HG03342 (cell line): Measurements from ENCODE around the gene USP22.

Source experiments
- ATAC-seq: cut with Tn5 transposase; IDR thresholded peaks from one replicate; pipeline ENCODE4 v1.9.1; 2021; ENCODE audit warnings: mild to moderate bottlenecking, moderate library complexity; ENCODE audit not compliant: unreplicated experiment

Gene USP22

GRCh38 chr17:21024024-21024423 is 18.8 kb downstream of the USP22 start:
- ATAC-seq, result no peak

GRCh38 chr17:21021208-21021803 is 21.5 kb downstream of the USP22 start:
- no peak for ATAC-seq

- ATAC-seq, result no peak
These were observed 22.2 kb downstream of the USP22 start for GRCh38 chr17:21020622-21021021.

GRCh38 chr17:21019976-21020586 is 22.7 kb downstream of the USP22 start:
- peak; percentile 67 for ATAC-seq

GRCh38 chr17:21018894-21019293 is 23.9 kb downstream of the USP22 start:
- ATAC-seq, result no peak

GRCh38 chr17:21017861-21018260 is 24.9 kb downstream of the USP22 start:
- ATAC-seq, result no peak

GRCh38 chr17:21017256-21017655 is 25.6 kb downstream of the USP22 start:
- ATAC-seq, result no peak

GRCh38 chr17:21016826-21017225 is 26.0 kb downstream of the USP22 start:
- ATAC-seq, result no peak

- no peak for ATAC-seq
These were observed 27.2 kb downstream of the USP22 start for GRCh38 chr17:21015564-21015963.

- ATAC-seq, result no peak
These were observed 28.3 kb downstream of the USP22 start for GRCh38 chr17:21014498-21014897.

GRCh38 chr17:21013983-21014382 is 28.8 kb downstream of the USP22 start:
- ATAC-seq, result no peak

- no peak for ATAC-seq
These were observed 30.1 kb downstream of the USP22 start for GRCh38 chr17:21012736-21013135.

GRCh38 chr17:21010705-21011596 is 31.9 kb downstream of the USP22 start:
- ATAC-seq, result no peak

- ATAC-seq, result no peak
These were observed 33.7 kb downstream of the USP22 start for GRCh38 chr17:21008992-21009671.

- no peak for ATAC-seq
These were observed 34.5 kb downstream of the USP22 start for GRCh38 chr17:21008160-21008915.

- ATAC-seq, result no peak
These were observed 35.2 kb downstream of the USP22 start for GRCh38 chr17:21007646-21008045.

GRCh38 chr17:21005803-21006202 is 37.0 kb downstream of the USP22 start:
- ATAC-seq, result no peak

- no peak for ATAC-seq
These were observed 37.4 kb downstream of the USP22 start for GRCh38 chr17:21005367-21005766.

GRCh38 chr17:21004016-21004930 is 38.5 kb downstream of the USP22 start:
- ATAC-seq, result no peak
